H1 (cell line): ENCODE results near the gene BUD23. TPM values are rescaled to one million over a fixed set of nuclear protein-coding genes. Genes with fewer than 3 reads are reported as not detected.

ENCODE experiments used
- CTCF ChIA-PET: fragments of 300-600 bp; sonication (Branson Sonifier 250); formaldehyde crosslinking; loops from one replicate; lab custom pipeline; 2021; ENCODE audit not compliant: partially characterized antibody; lab: Charles Lee
- POLR2A ChIA-PET: fragments of 300-600 bp; sonication (Branson Sonifier 250); formaldehyde crosslinking; loops from one replicate; lab custom pipeline; 2021; ENCODE audit warnings: inconsistent platforms; ENCODE audit not compliant: partially characterized antibody; lab: Charles Lee
- DNase-seq, 2 experiments: peaks; one replicate each; pipeline versions ENCODE4 v3.0.0 to v3.0.0-alpha.2; 2010 to 2022; ENCODE audit warnings: low spot score in 2 of 2, low read depth in 1 of 2, mixed read lengths in 1 of 2
- FAIRE-seq: peaks from 2 replicates; lab custom pipeline; 2011; peaks lifted over from hg19 to GRCh38; lab: Jason Lieb, UNC
- H2AFZ ChIP-seq: 2 replicates; pipeline ENCODE4 v1.8.1; 2012; ENCODE audit warnings: low read length, inconsistent platforms
- H2AK5ac ChIP-seq: 2 replicates; pipeline ENCODE4 v1.6.1; 2013; ENCODE audit warnings: low read depth, low read length
- H2BK120ac ChIP-seq: replicated peaks from 2 replicates; pipeline ENCODE3; 2013; ENCODE audit warnings: low read depth, low read length, inconsistent platforms
- H2BK12ac ChIP-seq: 2 replicates; pipeline ENCODE4 v1.6.1; 2013; ENCODE audit warnings: low read depth, low read length
- H2BK15ac ChIP-seq: 2 replicates; pipeline ENCODE4 v1.6.1; 2013; ENCODE audit warnings: low read length
- H2BK20ac ChIP-seq: 2 replicates; pipeline ENCODE4 v1.6.1; 2013; ENCODE audit warnings: low read length
- H2BK5ac ChIP-seq: 2 replicates; pipeline ENCODE4 v1.6.1; 2013; ENCODE audit warnings: low read depth, low read length
- H3K14ac ChIP-seq: 2 replicates; pipeline ENCODE4 v1.6.1; 2013; ENCODE audit warnings: inconsistent platforms; ENCODE audit not compliant: insufficient read length
- H3K18ac ChIP-seq: 2 replicates; pipeline ENCODE4 v1.6.1; 2013; ENCODE audit warnings: low read length; ENCODE audit errors: extremely low read depth
- H3K23ac ChIP-seq: 2 replicates; pipeline ENCODE4 v1.6.1; 2013; ENCODE audit warnings: inconsistent platforms; ENCODE audit not compliant: insufficient read length
- H3K23me2 ChIP-seq: 2 replicates; pipeline ENCODE4 v1.6.1; 2013; ENCODE audit warnings: low read depth, low read length
- H3K27ac ChIP-seq: 2 replicates; pipeline ENCODE4 v1.6.1; 2011; ENCODE audit warnings: low read depth, low read length, inconsistent platforms
- H3K27me3 ChIP-seq, 4 experiments: replicated peaks in 1 of 4; 1 replicate in 1 of 4; 2 replicates in 3 of 4; pipeline versions ENCODE4 v1.6.1 to v1.8.1; 2011 to 2013; ENCODE audit warnings: low read length in 3 of 4, mild to moderate bottlenecking in 3 of 4, inconsistent platforms in 2 of 4, mixed read lengths in 2 of 4, moderate library complexity in 1 of 4; ENCODE audit not compliant: control insufficient read depth in 3 of 4, insufficient read depth in 3 of 4; ENCODE audit errors: extremely low read depth in 1 of 4
- H3K36me3 ChIP-seq, 4 experiments: 2 replicates each; pipeline versions ENCODE4 v1.6.1 to v1.8.1; 2011 to 2013; ENCODE audit warnings: mild to moderate bottlenecking in 4 of 4, low read length in 3 of 4, moderate library complexity in 2 of 4, control low read depth in 1 of 4, inconsistent platforms in 1 of 4; ENCODE audit not compliant: insufficient read depth in 4 of 4, control insufficient read depth in 2 of 4
- H3K4ac ChIP-seq: replicated peaks from 2 replicates; pipeline ENCODE3; 2013; ENCODE audit warnings: low read length, low read depth, mixed read lengths, inconsistent platforms; ENCODE audit not compliant: insufficient read length
- H3K4me1 ChIP-seq, 4 experiments: replicated peaks in 1 of 4; 1 replicate in 1 of 4; 2 replicates in 3 of 4; pipeline versions ENCODE4 v1.6.1 to v1.8.1; 2011 to 2013; ENCODE audit warnings: low read length in 3 of 4, inconsistent platforms in 2 of 4, mixed read lengths in 1 of 4; ENCODE audit not compliant: insufficient read depth in 4 of 4, control insufficient read depth in 3 of 4
- H3K4me2 ChIP-seq, 2 experiments: 2 replicates each; pipeline versions ENCODE4 v1.6.1 to v1.8.1; 2011 to 2013; ENCODE audit warnings: low read depth in 2 of 2, low read length in 2 of 2, control low read depth in 1 of 2, inconsistent platforms in 1 of 2, mild to moderate bottlenecking in 1 of 2; ENCODE audit not compliant: insufficient read depth in 1 of 2
- H3K4me3 ChIP-seq, 4 experiments: fragments of 200-600, 300-600 bp in 1 of 4; sonication (generic), shearing (Covaris generic), sonication (Bioruptor Twin) in 1 of 4; 2 replicates each; pipeline versions ENCODE4 v1.5.1 to v1.8.1; 2011 to 2016; ENCODE audit warnings: low read length in 4 of 4, low read depth in 3 of 4, control low read depth in 2 of 4, inconsistent platforms in 2 of 4, mild to moderate bottlenecking in 2 of 4, mixed read lengths in 1 of 4, moderate library complexity in 1 of 4; ENCODE audit not compliant: insufficient read depth in 2 of 4; ENCODE audit errors: extremely low read depth in 1 of 4
- H3K56ac ChIP-seq: replicated peaks from 2 replicates; pipeline ENCODE3; 2013; ENCODE audit warnings: low read depth, mild to moderate bottlenecking, mixed read lengths, low read length, inconsistent platforms; ENCODE audit not compliant: insufficient read length
- H3K79me1 ChIP-seq: 2 replicates; pipeline ENCODE4 v1.6.1; 2013; ENCODE audit warnings: low read depth, low read length, control low read depth
- H3K79me2 ChIP-seq, 2 experiments: 2 replicates each; pipeline versions ENCODE4 v1.6.1 to v1.8.1; 2012 to 2013; ENCODE audit warnings: low read length in 2 of 2, mild to moderate bottlenecking in 2 of 2, inconsistent platforms in 1 of 2; ENCODE audit not compliant: insufficient read depth in 2 of 2, control insufficient read depth in 1 of 2
- H3K9ac ChIP-seq, 4 experiments: replicated peaks in 1 of 4; 1 replicate in 1 of 4; 2 replicates in 3 of 4; pipeline versions ENCODE4 v1.6.1 to v1.8.1; 2011 to 2013; ENCODE audit warnings: low read depth in 3 of 4, low read length in 3 of 4, control low read depth in 2 of 4, mild to moderate bottlenecking in 2 of 4, moderate library complexity in 2 of 4, inconsistent platforms in 1 of 4; ENCODE audit errors: extremely low read depth in 1 of 4
- H3K9me3 ChIP-seq, 2 experiments: 2 replicates each; pipeline versions ENCODE4 v1.6.1 to v1.8.1; 2012 to 2013; ENCODE audit warnings: mild to moderate bottlenecking in 2 of 2, moderate library complexity in 2 of 2, control low read depth in 1 of 2, inconsistent platforms in 1 of 2, low read depth in 1 of 2, low read length in 1 of 2, mixed read lengths in 1 of 2; ENCODE audit not compliant: insufficient read depth in 2 of 2
- H4K20me1 ChIP-seq, 2 experiments: replicated peaks in 1 of 2; 2 replicates each; pipeline versions ENCODE3 to v1.8.1; 2011 to 2013; ENCODE audit warnings: inconsistent platforms in 2 of 2, low read length in 2 of 2, mild to moderate bottlenecking in 1 of 2; ENCODE audit not compliant: insufficient read depth in 2 of 2, control insufficient read depth in 1 of 2
- H4K5ac ChIP-seq: 2 replicates; pipeline ENCODE4 v1.6.1; 2013; ENCODE audit warnings: low read length, low read depth, mixed read lengths, inconsistent platforms; ENCODE audit not compliant: insufficient read length
- H4K8ac ChIP-seq: 2 replicates; pipeline ENCODE4 v1.8.0; 2013; ENCODE audit warnings: mild to moderate bottlenecking, moderate library complexity, low read length, inconsistent platforms; ENCODE audit not compliant: insufficient read depth; ENCODE audit errors: extremely low read depth
- H4K91ac ChIP-seq: replicated peaks from 2 replicates; pipeline ENCODE3; 2013; ENCODE audit warnings: low read length, mixed read lengths, inconsistent platforms; ENCODE audit not compliant: insufficient read length
- CBX8 ChIP-seq: fragments of 300-800, 300-1000 bp; sonication (generic); IDR thresholded peaks from 2 replicates; pipeline ENCODE4 v1.7.1; 2016; ENCODE audit warnings: low read depth, low read length, borderline replicate concordance
- CEBPB ChIP-seq: IDR thresholded peaks from 2 replicates; pipeline ENCODE4 v1.6.1; 2012; ENCODE audit warnings: low read depth, low read length
- CHD2 ChIP-seq: IDR thresholded peaks from 2 replicates; pipeline ENCODE4 v1.6.1; 2012; ENCODE audit warnings: low read length, improper control_type of control experiment
- FOSL1 ChIP-seq: IDR thresholded peaks from 2 replicates; pipeline ENCODE4 v1.6.1; 2011; ENCODE audit warnings: mild to moderate bottlenecking, low read depth, low read length, moderate library complexity; ENCODE audit not compliant: insufficient read depth
- HDAC6 ChIP-seq: IDR thresholded peaks from one replicate; pipeline ENCODE4 v1.7.1; 2012; ENCODE audit warnings: low read depth, mild to moderate bottlenecking, inconsistent platforms, low read length, moderate library complexity
- KDM4A ChIP-seq: IDR thresholded peaks from one replicate; pipeline ENCODE4 v1.7.1; 2012; ENCODE audit warnings: low read depth, mild to moderate bottlenecking, moderate library complexity, low read length, inconsistent platforms; ENCODE audit not compliant: severe bottlenecking
- KDM5A ChIP-seq: fragments of 200-600 bp; IDR thresholded peaks from 2 replicates; pipeline ENCODE4 v1.7.1; 2012; ENCODE audit warnings: mild to moderate bottlenecking, low read length, inconsistent platforms, mixed read lengths
- MAFK ChIP-seq: IDR thresholded peaks from 2 replicates; pipeline ENCODE4 v1.6.1; 2012; ENCODE audit warnings: low read depth, mild to moderate bottlenecking, improper control_type of control experiment, low read length
- NRF1 ChIP-seq: IDR thresholded peaks from 2 replicates; pipeline ENCODE4 v1.6.1; 2011; ENCODE audit warnings: mild to moderate bottlenecking, low read depth, low read length, improper control_type of control experiment
- POLR2A ChIP-seq, 2 experiments: IDR thresholded peaks; 1 replicate in 1 of 2; 2 replicates in 1 of 2; pipeline ENCODE4 v1.6.1; 2011; ENCODE audit warnings: low read depth in 2 of 2, low read length in 2 of 2, mild to moderate bottlenecking in 2 of 2; ENCODE audit errors: control extremely low read depth in 1 of 2
- POLR2AphosphoS5 ChIP-seq: IDR thresholded peaks from 2 replicates; pipeline ENCODE4 v1.6.1; 2011; ENCODE audit warnings: low read depth, low read length
- POU5F1 ChIP-seq: IDR thresholded peaks from 2 replicates; pipeline ENCODE4 v1.6.1; 2011; ENCODE audit warnings: low read depth, mild to moderate bottlenecking, low read length, moderate library complexity
- RXRA ChIP-seq: IDR thresholded peaks from 2 replicates; pipeline ENCODE4 v1.6.1; 2011; ENCODE audit warnings: low read depth, mild to moderate bottlenecking, low read length, moderate library complexity; ENCODE audit not compliant: insufficient read depth
- SUZ12 ChIP-seq: fragments of 200-600 bp; sonication (generic); IDR thresholded peaks from 2 replicates; pipeline ENCODE4 v1.6.1; 2012; ENCODE audit warnings: mild to moderate bottlenecking, inconsistent platforms, low read length, moderate library complexity, mixed read lengths
- TAF7 ChIP-seq: optimal IDR thresholded peaks from 2 replicates; pipeline ENCODE3; 2011; ENCODE audit warnings: low read depth, mild to moderate bottlenecking, inconsistent platforms, low read length, moderate library complexity, borderline replicate concordance
- TEAD4 ChIP-seq: IDR thresholded peaks from 2 replicates; pipeline ENCODE4 v1.6.1; 2012; ENCODE audit warnings: low read depth, low read length, inconsistent platforms, mixed read lengths
- WGBS, 2 experiments: shearing (Covaris generic) in 1 of 2; methylation state at CpG; one replicate each; pipeline versions ENCODE4 v1.1.6 to v1.1.7; 2013 to 2015; ENCODE audit warnings: low lambda C conversion rate in 2 of 2, mixed read lengths in 2 of 2, inconsistent platforms in 1 of 2, low coverage in 1 of 2, missing lambda C conversion rate in 1 of 2; ENCODE audit not compliant: insufficient replicate concordance in 2 of 2, insufficient coverage in 1 of 2, insufficient read length in 1 of 2; ENCODE audit errors: extremely low coverage in 1 of 2, missing lambda C conversion rate in 1 of 2; 5-methylcytosine and 5-hydroxymethylcytosine counted together
- polyA plus RNA-seq, 7 experiments: library from polyadenylated mRNA; depleted of rRNA in 3 of 7; stranded (reverse) in 5 of 7; unstranded in 2 of 7; fragments of >200 nt in 5 of 7; fragments of 200-250 nt in 2 of 7; gene quantifications; 1 replicate in 5 of 7; 2 replicates in 1 of 7; 4 replicates in 1 of 7; pipeline versions ENCODE4 v1.2.1 to v1.2.3, GENCODE V29; 2011 to 2013; ENCODE audit warnings: missing spikeins in 2 of 7, mixed read lengths in 2 of 7
- total RNA-seq: library from RNA; stranded (reverse); fragmentation: NEBNext Ultra II Directional; extraction: Animal tissue kit (Norgen Biotek cat#: 25700); gene quantifications from 2 replicates; pipeline ENCODE4 v1.2.1, GENCODE V29; 2021

Gene BUD23
- total and polyA plus RNA-seq, 2 of the 8 experiments (the other 6 are each of a cell fraction or from before 2014, with no cell fraction given), result 72.3 to 78.4 TPM

- Histone ChIP-seq H3K56ac (no peak overlapping the region), H3K4ac (no peak overlapping the region), H3K9ac (no peak overlapping the region), H3K79me2 (no peaks in the 10 kb centered on the region), H3K79me1 (no peaks in the 10 kb centered on the region), H4K91ac (no peak overlapping the region), H2BK15ac (no peak overlapping the region), H2BK5ac (no peak overlapping the region), H3K4me2 (no peak overlapping the region), H3K9me3 (no peaks in the 10 kb centered on the region), H3K4me3 (no peak overlapping the region), H3K27me3 (no peaks in the 10 kb centered on the region), H2AK5ac (no peak overlapping the region), H3K4me1 (no peaks in the 10 kb centered on the region), H4K5ac (no peak overlapping the region), H2AFZ (no peak overlapping the region), H3K18ac (no peak overlapping the region), H3K27ac (no peak overlapping the region), H2BK20ac (no peak overlapping the region), H3K23ac (no peak overlapping the region), H3K14ac (no peak overlapping the region), H3K23me2 (peaks cover 3% of the 10 kb centered on the region; the same call in 1 of the 2 replicates), H2BK12ac (no peak overlapping the region), H4K8ac (no peak overlapping the region), H3K36me3 (no peaks in the 10 kb centered on the region), H4K20me1 (peaks cover 0 to 3% of the 10 kb centered on the region in 2 experiments), H2BK120ac (no peak overlapping the region)
- POLR2A ChIA-PET, result interaction anchor here (0.6 kb wide), 1 partner anchor 92 kb away, joined by 4 read pairs; no protein-coding TSS in a partner anchor
- CTCF ChIA-PET, result interaction anchor here (0.8 to 2.1 kb wide), 8 partner anchors 17 to 127 kb away, joined by 3 to 16 read pairs (median 4); no protein-coding TSS in a partner anchor
- FAIRE-seq (no peak), DNase-seq (no peak)
- 64% methylated on average over 3 of the region's 3 CpGs; no CpG with 5 or more reads in 1 of the 2 experiments for WGBS, 2 experiments
- no peak for TF ChIP-seq CHD2
- TF ChIP-seq POU5F1, result no peak
- TF ChIP-seq KDM4A, result no peak
- TF ChIP-seq HDAC6, result no peak
- no peak for TF ChIP-seq TAF7
- no peak for TF ChIP-seq RXRA
- TF ChIP-seq NRF1, result no peak
- no peak for TF ChIP-seq FOSL1
- no peak for TF ChIP-seq KDM5A
- TF ChIP-seq POLR2AphosphoS5, result no peak
- no peak for TF ChIP-seq TEAD4
- TF ChIP-seq MAFK, result no peak
- no peak for TF ChIP-seq SUZ12
- TF ChIP-seq POLR2A (IDR thresholded peaks at IDR 0.05; ENCODE audit: control extremely low read depth in 1 of 2, low read depth in 2 of 2, low read length in 2 of 2), result no peak
- TF ChIP-seq CEBPB, result no peak
- no peak for TF ChIP-seq CBX8
Measured at GRCh38 chr7:73727952-73728351, 44.6 kb downstream of the BUD23 start.
